ENCODE data around the gene TAT. TPM values are rescaled to one million over a fixed set of nuclear protein-coding genes. Genes with fewer than 3 reads are reported as not detected.

Gene TAT
- total RNA-seq, 1 donor from 2014 or later = not detected

- peaks cover 16% of the 10 kb centered on the region for H3K4me1 Mint-ChIP-seq
- POLR2A ChIA-PET = no interaction called here
- no peaks in the 10 kb centered on the region for H3K36me3 Mint-ChIP-seq (ENCODE audit: low read depth)
- peaks cover 8% of the 10 kb centered on the region for H3K27me3 Mint-ChIP-seq
- H3K9me3 Mint-ChIP-seq = no peaks in the 10 kb centered on the region
- no peak for DNase-seq
- CTCF ChIA-PET = interaction anchor here (0.5 to 7.1 kb wide), 6 partner anchors 12 to 125 kb away, joined by 4 to 38 read pairs (median 10); no protein-coding TSS in a partner anchor
- TF ChIP-seq CTCF (IDR thresholded peaks at IDR 0.05) = no peak
- ATAC-seq (ENCODE audit: low read depth) = peak; percentile 65
- intact Hi-C loops (cut with micrococcal nuclease) = loop anchor here (1.0 kb wide), 2 partner anchors 74 to 125 kb away; no protein-coding TSS in a partner anchor
- H3K27ac Mint-ChIP-seq = no peak overlapping the region
- H3K4me3 Mint-ChIP-seq = no peak overlapping the region
Measured at GRCh38 chr16:71537643-71538042, 39.2 kb downstream of the TAT start.

- H3K27me3 Mint-ChIP-seq = peaks cover 4% of the 10 kb centered on the region
- ATAC-seq (ENCODE audit: low read depth) (no peak), DNase-seq (no peak)
- no peak overlapping the region for H3K27ac Mint-ChIP-seq
- CTCF ChIA-PET = interaction anchor here (2.3 to 7.1 kb wide), 2 partner anchors 73 to 124 kb away, joined by 11 to 38 read pairs; no protein-coding TSS in a partner anchor
- no peak overlapping the region for H3K4me3 Mint-ChIP-seq
- no peaks in the 10 kb centered on the region for H3K36me3 Mint-ChIP-seq (ENCODE audit: low read depth)
- POLR2A ChIA-PET = no interaction called here
- peaks cover 10% of the 10 kb centered on the region for H3K4me1 Mint-ChIP-seq
- TF ChIP-seq CTCF (IDR thresholded peaks at IDR 0.05) = no peak
- intact Hi-C loops (cut with micrococcal nuclease) = loop anchor here (1.0 kb wide), 2 partner anchors 74 to 125 kb away; no protein-coding TSS in a partner anchor
- no peaks in the 10 kb centered on the region for H3K9me3 Mint-ChIP-seq
Measured at GRCh38 chr16:71536752-71537499, 40.0 kb downstream of the TAT start.

GRCh38 chr16:71532366-71532765 lies 44.5 kb downstream of the TAT start:
- no peak overlapping the region for H3K4me3 Mint-ChIP-seq
- ATAC-seq (ENCODE audit: low read depth) = no peak
- H3K9me3 Mint-ChIP-seq = no peaks in the 10 kb centered on the region
- no peak for DNase-seq
- intact Hi-C loops (cut with micrococcal nuclease) = no loop called here
- TF ChIP-seq CTCF (IDR thresholded peaks at IDR 0.05) = no peak
- peaks cover 8% of the 10 kb centered on the region for H3K27me3 Mint-ChIP-seq
- no peaks in the 10 kb centered on the region for H3K36me3 Mint-ChIP-seq (ENCODE audit: low read depth)
- H3K4me1 Mint-ChIP-seq = no peaks in the 10 kb centered on the region
- CTCF ChIA-PET = no interaction called here
- no peak overlapping the region for H3K27ac Mint-ChIP-seq
- POLR2A ChIA-PET = no interaction called here

GRCh38 chr16:71528863-71529262 lies 48.0 kb downstream of the TAT start:
- no peaks in the 10 kb centered on the region for H3K9me3 Mint-ChIP-seq
- H3K27me3 Mint-ChIP-seq = peaks cover 25% of the 10 kb centered on the region
- no peak for ATAC-seq (ENCODE audit: low read depth)
- no peak for TF ChIP-seq CTCF (IDR thresholded peaks at IDR 0.05)
- H3K27ac Mint-ChIP-seq = no peak overlapping the region
- ChIA-PET CTCF (no interaction called here), POLR2A (no interaction called here)
- no peak for DNase-seq
- intact Hi-C loops (cut with micrococcal nuclease) = no loop called here
- no peak overlapping the region for H3K4me3 Mint-ChIP-seq
- no peaks in the 10 kb centered on the region for H3K36me3 Mint-ChIP-seq (ENCODE audit: low read depth)
- peaks cover 5% of the 10 kb centered on the region for H3K4me1 Mint-ChIP-seq

GRCh38 chr16:71528257-71528656 lies 48.6 kb downstream of the TAT start:
- no peak for TF ChIP-seq CTCF (IDR thresholded peaks at IDR 0.05)
- H3K36me3 Mint-ChIP-seq (ENCODE audit: low read depth) = no peaks in the 10 kb centered on the region
- peaks cover 5% of the 10 kb centered on the region for H3K4me1 Mint-ChIP-seq
- intact Hi-C loops (cut with micrococcal nuclease) = no loop called here
- ATAC-seq (ENCODE audit: low read depth) (no peak), DNase-seq (no peak)
- CTCF ChIA-PET = no interaction called here
- POLR2A ChIA-PET = no interaction called here
- peaks cover 25% of the 10 kb centered on the region for H3K27me3 Mint-ChIP-seq
- H3K27ac Mint-ChIP-seq = no peak overlapping the region
- H3K9me3 Mint-ChIP-seq = no peaks in the 10 kb centered on the region
- no peak overlapping the region for H3K4me3 Mint-ChIP-seq
